WERI-Rb-1 (cell line): ENCODE data around the gene TATDN2.
"Not testable (repeated sequence)": the region's sequence is repeated elsewhere in the genome, so short reads cannot be mapped to it uniquely, and the experiment has no call there.

ENCODE experiments used
- DNase-seq: peaks from one replicate; pipeline ENCODE4 v3.0.0-alpha.2; 2020
- H3K27ac ChIP-seq: fragments of 250-450 bp; sonication (Bioruptor Pico); 2 replicates; pipeline ENCODE4 v1.5.1; 2020; ENCODE audit warnings: mild to moderate bottlenecking, moderate library complexity
- H3K27me3 ChIP-seq: fragments of 250-450 bp; sonication (Bioruptor Pico); 2 replicates; pipeline ENCODE4 v1.5.1; 2021; ENCODE audit warnings: mild to moderate bottlenecking, low read depth, moderate library complexity; ENCODE audit not compliant: insufficient read depth, severe bottlenecking
- H3K36me3 ChIP-seq: fragments of 250-450 bp; sonication (Bioruptor Pico); 2 replicates; pipeline ENCODE4 v1.5.1; 2020; ENCODE audit warnings: mild to moderate bottlenecking, moderate library complexity
- H3K4me3 ChIP-seq: 2 replicates; pipeline ENCODE4 v1.5.1; 2011; ENCODE audit warnings: low read depth, mild to moderate bottlenecking, control low read depth, low read length
- H3K9me3 ChIP-seq: fragments of 250-450 bp; sonication (Bioruptor Pico); 2 replicates; pipeline ENCODE4 v1.5.1; 2021; ENCODE audit warnings: mild to moderate bottlenecking, moderate library complexity; ENCODE audit not compliant: severe bottlenecking
- TF ChIP-seq, protein P1 (sequence below): IDR thresholded peaks from 2 replicates; pipeline ENCODE4 v1.5.1; 2011; ENCODE audit warnings: low read depth, mild to moderate bottlenecking, control low read depth, inconsistent platforms, low read length

The TATDN2 gene

DNA sequence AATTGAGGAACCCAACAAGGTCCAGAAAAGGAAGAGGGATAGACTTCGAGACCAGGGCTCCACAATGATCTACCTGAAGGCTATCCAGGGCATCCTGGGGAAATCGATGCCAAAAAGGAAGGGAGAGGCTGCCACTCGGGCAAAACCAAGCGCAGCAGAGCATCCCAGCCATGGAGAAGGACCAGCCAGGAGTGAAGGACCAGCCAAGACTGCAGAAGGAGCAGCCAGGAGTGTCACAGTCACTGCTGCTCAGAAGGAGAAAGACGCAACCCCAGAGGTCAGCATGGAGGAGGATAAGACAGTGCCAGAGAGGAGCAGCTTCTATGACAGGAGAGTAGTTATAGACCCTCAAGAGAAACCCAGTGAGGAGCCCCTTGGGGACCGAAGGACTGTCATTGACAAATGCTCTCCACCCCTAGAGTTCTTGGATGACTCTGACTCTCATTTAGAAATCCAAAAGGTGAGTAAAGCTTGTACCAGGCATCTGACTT, 12.0 kb downstream of the TATDN2 start:
- no peak for DNase-seq
- Histone ChIP-seq H3K27ac (no peak overlapping the region), H3K36me3 (peaks cover 68% of the 10 kb centered on the region), H3K27me3 (no peaks in the 10 kb centered on the region), H3K9me3 (no peaks in the 10 kb centered on the region), H3K4me3 (no peak overlapping the region)
- TF ChIP-seq, protein P1, sequence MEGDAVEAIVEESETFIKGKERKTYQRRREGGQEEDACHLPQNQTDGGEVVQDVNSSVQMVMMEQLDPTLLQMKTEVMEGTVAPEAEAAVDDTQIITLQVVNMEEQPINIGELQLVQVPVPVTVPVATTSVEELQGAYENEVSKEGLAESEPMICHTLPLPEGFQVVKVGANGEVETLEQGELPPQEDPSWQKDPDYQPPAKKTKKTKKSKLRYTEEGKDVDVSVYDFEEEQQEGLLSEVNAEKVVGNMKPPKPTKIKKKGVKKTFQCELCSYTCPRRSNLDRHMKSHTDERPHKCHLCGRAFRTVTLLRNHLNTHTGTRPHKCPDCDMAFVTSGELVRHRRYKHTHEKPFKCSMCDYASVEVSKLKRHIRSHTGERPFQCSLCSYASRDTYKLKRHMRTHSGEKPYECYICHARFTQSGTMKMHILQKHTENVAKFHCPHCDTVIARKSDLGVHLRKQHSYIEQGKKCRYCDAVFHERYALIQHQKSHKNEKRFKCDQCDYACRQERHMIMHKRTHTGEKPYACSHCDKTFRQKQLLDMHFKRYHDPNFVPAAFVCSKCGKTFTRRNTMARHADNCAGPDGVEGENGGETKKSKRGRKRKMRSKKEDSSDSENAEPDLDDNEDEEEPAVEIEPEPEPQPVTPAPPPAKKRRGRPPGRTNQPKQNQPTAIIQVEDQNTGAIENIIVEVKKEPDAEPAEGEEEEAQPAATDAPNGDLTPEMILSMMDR: no peak

DNA sequence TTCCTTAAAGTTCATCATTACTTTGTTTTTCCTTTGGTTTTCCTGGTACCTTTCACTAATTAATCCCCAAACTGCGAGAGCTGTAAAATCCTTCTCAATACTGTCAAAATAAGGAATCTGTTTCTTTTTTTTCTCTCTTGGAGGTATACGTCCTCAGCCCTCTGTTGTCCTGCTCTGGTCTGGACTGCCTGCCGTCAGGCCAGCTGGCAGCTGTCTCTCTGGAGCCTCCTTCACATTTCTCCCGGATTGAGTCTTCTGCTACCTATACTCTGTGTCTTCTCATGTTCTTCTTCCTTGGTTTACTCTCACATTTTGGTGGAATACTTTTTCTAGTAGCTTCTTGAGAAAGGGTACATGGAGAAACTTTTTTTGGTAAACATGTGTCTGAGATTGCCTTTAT, 13.8 kb downstream of the TATDN2 start:
- H3K36me3 ChIP-seq: peaks cover 63% of the 10 kb centered on the region
- DNase-seq: no peak

DNA sequence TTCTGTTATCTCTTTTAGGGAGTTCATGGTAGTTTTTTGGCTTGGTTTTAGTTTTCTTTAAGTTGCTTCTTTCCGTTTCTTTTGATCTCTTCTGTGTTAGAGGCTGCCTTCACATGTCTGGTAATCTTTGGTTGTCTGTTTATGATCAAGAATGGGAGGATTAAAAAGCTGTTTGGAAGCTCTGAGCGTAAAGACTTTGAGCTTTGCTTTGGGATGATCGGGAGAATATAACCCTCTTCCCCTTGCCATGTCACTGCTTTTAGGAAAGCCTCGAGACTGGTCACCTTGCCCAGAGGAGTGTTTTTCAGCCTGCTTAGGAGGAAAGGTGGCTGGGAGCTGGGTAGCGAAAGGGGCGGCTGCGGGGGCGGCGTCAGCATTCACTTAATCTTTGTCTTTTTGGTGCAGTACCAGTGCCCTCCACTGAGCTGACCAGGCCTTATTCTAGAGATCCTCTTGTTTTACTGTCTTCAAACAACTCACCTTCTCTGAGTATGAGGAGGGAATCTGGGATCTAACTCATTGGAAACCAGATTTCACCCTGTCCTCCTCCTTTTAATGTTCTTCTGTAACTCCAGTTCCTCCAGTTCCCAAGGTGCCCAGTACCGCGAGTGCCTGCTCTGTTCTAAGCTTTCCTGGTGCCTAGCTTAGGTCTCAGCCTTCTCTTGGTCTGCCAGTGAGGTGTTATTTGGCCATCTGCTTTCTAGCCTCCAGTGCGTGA, 15.5 kb downstream of the TATDN2 start:
- H3K4me3 ChIP-seq: 0 out of 2 replicates have a peak overlapping the region, but pooled peaks have one; percentile 6
- H3K27me3 ChIP-seq: no peaks in the 10 kb centered on the region
- peak; percentile 75 for DNase-seq
- peak overlapping the region; percentile 68 for H3K27ac ChIP-seq
- TF ChIP-seq, protein P1: peak; percentile 51
- no peaks in the 10 kb centered on the region for H3K9me3 ChIP-seq
- peaks cover 75% of the 10 kb centered on the region for H3K36me3 ChIP-seq

More for the DNA sequence above, 13.8 kb downstream of the TATDN2 start:
- Histone ChIP-seq H3K9me3 (no peaks in the 10 kb centered on the region), H3K27ac (no peak overlapping the region; the same call in 1 of the 2 replicates), H3K4me3 (no peak overlapping the region), H3K27me3 (no peaks in the 10 kb centered on the region)
- TF ChIP-seq, protein P1: no peak

DNA sequence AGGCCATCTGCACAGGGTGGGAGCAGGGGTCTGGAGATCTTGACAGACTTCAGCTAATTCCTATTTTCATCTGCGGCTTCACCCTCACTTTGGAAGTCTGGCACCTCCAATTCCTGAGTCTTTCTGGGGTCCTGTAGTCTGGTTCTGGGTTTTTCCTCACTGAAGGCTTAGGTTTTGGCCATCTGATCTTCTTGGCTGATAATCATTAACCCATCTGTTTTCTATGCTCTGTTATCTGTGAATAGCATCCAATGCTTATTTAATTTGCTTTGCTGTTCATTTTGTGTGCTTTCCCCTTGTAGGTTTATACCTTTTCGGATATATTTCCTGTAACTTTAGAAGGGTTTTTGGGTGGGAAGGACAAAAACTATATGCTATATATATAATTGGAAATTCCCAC, 17.6 kb downstream of the TATDN2 start:
- TF ChIP-seq, protein P1: no peak
- Histone ChIP-seq H3K27ac (no peak overlapping the region), H3K4me3 (no peak overlapping the region), H3K27me3 (no peaks in the 10 kb centered on the region), H3K36me3 (peaks cover 72% of the 10 kb centered on the region), H3K9me3 (no peaks in the 10 kb centered on the region)
- no peak for DNase-seq

DNA sequence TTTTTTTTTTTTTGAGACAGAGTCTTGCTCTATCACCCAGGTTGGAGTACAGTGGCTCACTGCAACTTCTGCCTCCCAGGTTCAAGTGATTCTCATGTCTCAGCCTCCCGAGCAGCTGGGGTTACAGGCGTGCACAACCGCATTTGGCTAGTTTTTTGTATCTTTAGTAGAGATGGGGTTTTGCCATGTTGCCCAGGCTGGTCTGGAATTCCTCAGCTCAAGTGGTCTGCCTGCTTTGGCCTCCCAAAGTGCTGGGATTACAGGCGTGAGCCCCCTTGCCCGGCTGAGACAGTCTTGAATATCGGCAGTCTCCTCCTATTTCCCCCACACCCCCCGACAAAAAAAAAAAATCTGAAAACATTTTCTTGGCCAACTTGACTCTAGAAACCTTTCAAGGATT, 18.7 kb downstream of the TATDN2 start:
- H3K36me3 ChIP-seq: peaks cover 74% of the 10 kb centered on the region
- not testable (repeated sequence) for H3K27ac ChIP-seq, H3K27me3 ChIP-seq, DNase-seq, H3K4me3 ChIP-seq, H3K9me3 ChIP-seq

DNA sequence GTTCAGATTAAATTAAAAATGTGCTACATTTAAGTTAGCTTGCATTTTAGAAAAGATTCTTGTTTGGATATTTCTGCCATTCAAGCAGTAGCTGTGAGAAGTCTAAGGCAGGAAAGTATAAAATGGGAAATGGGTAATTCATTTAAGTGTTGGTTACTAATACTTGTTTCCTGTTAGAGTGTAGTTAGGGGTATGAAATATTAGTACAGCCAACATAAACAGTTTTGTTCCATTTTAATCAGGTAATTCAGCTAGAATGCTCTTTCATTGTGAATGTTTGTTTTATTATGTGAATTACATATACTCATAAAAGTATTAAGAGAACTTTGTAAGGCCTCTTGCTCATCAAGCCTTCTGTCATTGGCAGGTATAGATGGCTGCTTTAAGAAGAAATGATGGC, 19.9 kb downstream of the TATDN2 start:
- no peaks in the 10 kb centered on the region for H3K9me3 ChIP-seq
- H3K27me3 ChIP-seq: no peaks in the 10 kb centered on the region
- H3K4me3 ChIP-seq: no peak overlapping the region
- peaks cover 69% of the 10 kb centered on the region for H3K36me3 ChIP-seq
- no peak overlapping the region for H3K27ac ChIP-seq
- TF ChIP-seq, protein P1: no peak
- no peak for DNase-seq
